Keratinocyte (primary cell): ENCODE results near the gene SLC25A36.
"Not testable (repeated sequence)": the region's sequence is repeated elsewhere in the genome, so short reads cannot be mapped to it uniquely, and the experiment has no call there.

Source experiments
- EZH2 ChIP-seq: IDR thresholded peaks from one replicate; pipeline ENCODE4 v1.6.1; 2012; ENCODE audit warnings: inconsistent platforms, mild to moderate bottlenecking, low read length, moderate library complexity
- TF ChIP-seq, protein P1 (sequence below), 3 experiments: IDR thresholded peaks in 1 of 3; conservative IDR thresholded peaks in 1 of 3; optimal IDR thresholded peaks in 1 of 3; 2 replicates in 2 of 3; 3 replicates in 1 of 3; pipeline versions ENCODE3 to v1.5.1; 2011; ENCODE audit warnings: low read length in 3 of 3, mild to moderate bottlenecking in 3 of 3, moderate library complexity in 2 of 3, control low read depth in 1 of 3, inconsistent platforms in 1 of 3; ENCODE audit not compliant: insufficient read depth in 2 of 3; ENCODE audit errors: extremely low read depth in 1 of 3

DNA sequence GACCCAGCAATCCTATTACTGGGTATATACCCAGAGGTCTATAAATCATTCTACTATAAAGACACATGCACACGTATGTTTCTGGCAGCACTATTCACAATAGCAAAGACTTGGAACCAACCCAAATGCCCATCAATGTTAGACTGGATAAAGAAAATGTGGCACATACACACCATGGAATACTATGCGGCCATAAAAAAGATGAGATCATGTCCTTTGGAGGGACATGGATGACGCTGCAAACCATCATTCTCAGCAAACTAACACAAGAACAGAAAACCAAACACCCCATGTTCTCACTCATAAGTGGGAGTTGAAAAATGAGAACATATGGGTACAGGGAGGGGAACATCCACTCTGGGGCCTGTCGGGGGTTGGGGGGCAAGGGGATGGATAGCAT lies 2.3 kb upstream of the SLC25A36 start:
- TF ChIP-seq, protein P1, sequence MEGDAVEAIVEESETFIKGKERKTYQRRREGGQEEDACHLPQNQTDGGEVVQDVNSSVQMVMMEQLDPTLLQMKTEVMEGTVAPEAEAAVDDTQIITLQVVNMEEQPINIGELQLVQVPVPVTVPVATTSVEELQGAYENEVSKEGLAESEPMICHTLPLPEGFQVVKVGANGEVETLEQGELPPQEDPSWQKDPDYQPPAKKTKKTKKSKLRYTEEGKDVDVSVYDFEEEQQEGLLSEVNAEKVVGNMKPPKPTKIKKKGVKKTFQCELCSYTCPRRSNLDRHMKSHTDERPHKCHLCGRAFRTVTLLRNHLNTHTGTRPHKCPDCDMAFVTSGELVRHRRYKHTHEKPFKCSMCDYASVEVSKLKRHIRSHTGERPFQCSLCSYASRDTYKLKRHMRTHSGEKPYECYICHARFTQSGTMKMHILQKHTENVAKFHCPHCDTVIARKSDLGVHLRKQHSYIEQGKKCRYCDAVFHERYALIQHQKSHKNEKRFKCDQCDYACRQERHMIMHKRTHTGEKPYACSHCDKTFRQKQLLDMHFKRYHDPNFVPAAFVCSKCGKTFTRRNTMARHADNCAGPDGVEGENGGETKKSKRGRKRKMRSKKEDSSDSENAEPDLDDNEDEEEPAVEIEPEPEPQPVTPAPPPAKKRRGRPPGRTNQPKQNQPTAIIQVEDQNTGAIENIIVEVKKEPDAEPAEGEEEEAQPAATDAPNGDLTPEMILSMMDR (optimal IDR thresholded peaks at IDR 0.05 in 1 of 3, IDR thresholded peaks at IDR 0.05 in 1 of 3, conservative IDR thresholded peaks at IDR 0.05 in 1 of 3; ENCODE audit: extremely low read depth in 1 of 3, insufficient read depth in 2 of 3, low read length in 3 of 3) = not testable (repeated sequence)
- not testable (repeated sequence) for TF ChIP-seq EZH2
